Stimulated activated memory B cell treated with anti-CD40 and anti-IgM and Interleukin-4, amounts not matched to agents 10 μg/mL and 1 μg/mL and 100 μg/mL, for 72 hours (primary cell): ENCODE results near the gene RBM6.
"Not testable (repeated sequence)": the region's sequence is repeated elsewhere in the genome, so short reads cannot be mapped to it uniquely, and the experiment has no call there.

ENCODE experiments used
- ATAC-seq: fragments of 150-1000 bp; cut with Tn5 transposase; 2 replicates; pipeline ENCODE4 v1.10.0; 2021
- H3K27ac Mint-ChIP-seq: one replicate; pipeline ENCODE4 v1.8.0; 2022; ENCODE audit warnings: mild to moderate bottlenecking, mixed read lengths
- H3K27me3 Mint-ChIP-seq: one replicate; pipeline ENCODE4 v1.8.0; 2022; ENCODE audit warnings: mixed read lengths
- H3K36me3 Mint-ChIP-seq: one replicate; pipeline ENCODE4 v1.8.0; 2022; ENCODE audit warnings: mixed read lengths
- H3K4me1 Mint-ChIP-seq: one replicate; pipeline ENCODE4 v1.8.0; 2022; ENCODE audit warnings: mixed read lengths
- H3K4me3 Mint-ChIP-seq: one replicate; pipeline ENCODE4 v1.8.0; 2022; ENCODE audit warnings: mild to moderate bottlenecking, moderate library complexity, mixed read lengths
- H3K9me3 Mint-ChIP-seq: one replicate; pipeline ENCODE4 v1.8.0; 2022; ENCODE audit warnings: mixed read lengths

RBM6 gene

GRCh38 chr3:50078622-50079021 lies 138.7 kb downstream of the RBM6 start:
- Mint-ChIP-seq H3K4me1 (peaks cover 18% of the 10 kb centered on the region), H3K9me3 (no peaks in the 10 kb centered on the region), H3K27me3 (no peaks in the 10 kb centered on the region), H3K27ac (peak overlapping the region; percentile 66), H3K36me3 (peaks cover 37% of the 10 kb centered on the region), H3K4me3 (no peak overlapping the region)
- ATAC-seq: no peak

DNA sequence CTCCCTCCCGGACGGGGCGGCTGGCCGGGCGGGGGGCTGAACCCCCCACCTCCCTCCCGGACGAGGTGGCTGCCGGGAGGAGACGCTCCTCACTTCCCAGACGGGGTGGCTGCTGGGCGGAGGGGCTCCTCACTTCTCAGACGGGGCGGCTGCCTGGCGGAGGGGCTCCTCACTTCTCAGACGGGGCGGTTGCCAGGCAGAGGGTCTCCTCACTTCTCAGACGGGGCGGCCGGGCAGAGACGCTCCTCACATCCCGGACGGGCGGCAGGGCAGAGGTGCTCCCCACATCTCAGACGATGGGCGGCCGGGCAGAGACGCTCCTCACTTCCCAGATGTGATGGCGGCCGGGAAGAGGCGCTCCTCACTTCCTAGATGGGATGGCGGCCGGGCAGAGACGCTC lies 145.0 kb downstream of the RBM6 start:
- H3K27me3 Mint-ChIP-seq, ATAC-seq, H3K36me3 Mint-ChIP-seq, H3K9me3 Mint-ChIP-seq, H3K27ac Mint-ChIP-seq, H3K4me3 Mint-ChIP-seq: not testable (repeated sequence)
- H3K4me1 Mint-ChIP-seq: peaks cover 19% of the 10 kb centered on the region

DNA sequence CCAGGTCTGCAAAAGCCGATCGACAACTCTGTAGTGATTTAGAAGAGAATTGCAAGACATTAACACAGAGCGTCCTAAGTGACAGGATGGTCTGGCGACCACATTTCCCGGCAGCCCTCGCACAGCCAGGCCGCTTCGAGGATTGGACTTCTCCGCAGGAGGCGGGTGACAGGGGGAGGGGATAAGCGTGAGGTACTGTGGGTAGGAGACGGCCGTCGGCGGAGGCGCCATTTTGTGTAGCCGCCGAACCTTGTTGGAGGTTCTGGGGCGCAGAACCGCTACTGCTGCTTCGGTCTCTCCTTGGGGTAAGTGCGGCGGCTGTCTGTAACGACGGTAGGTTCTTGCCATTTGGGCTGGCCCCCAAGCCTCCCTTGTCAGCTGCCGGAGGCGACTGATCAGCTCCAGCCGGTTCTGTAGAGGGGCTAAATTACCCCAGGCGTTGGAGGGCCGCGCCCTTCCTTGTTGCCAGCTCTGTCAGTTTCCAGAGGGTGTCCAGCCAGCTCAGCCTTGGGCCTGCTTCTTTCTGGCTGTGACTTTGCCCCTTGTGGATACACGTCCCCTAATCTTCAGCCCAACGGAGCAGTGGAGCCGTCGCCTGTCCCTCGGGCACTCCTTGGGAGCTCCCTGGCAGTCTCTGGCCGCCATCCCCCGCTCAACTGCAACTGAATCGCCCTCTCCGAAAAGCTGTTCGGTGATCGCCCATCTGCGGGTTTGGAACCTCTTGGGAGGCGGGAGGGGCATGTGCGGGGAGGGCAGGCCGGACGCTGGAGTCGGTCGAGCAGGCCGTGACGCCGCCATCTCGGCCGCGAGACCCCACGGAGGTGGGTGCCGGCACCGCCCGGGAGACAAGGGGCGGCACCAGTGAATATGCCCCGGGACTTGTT lies 149.0 kb downstream of the RBM6 start, which contains the start of gene RBM5:
Gene RBM5 (plus strand): TSS at position 195 of the 884 bp plus-strand sequence. CDS start 1,516 bp downstream, outside the sequence.
- no peaks in the 10 kb centered on the region for H3K9me3 Mint-ChIP-seq
- H3K36me3 Mint-ChIP-seq: peaks cover 24% of the 10 kb centered on the region
- no peaks in the 10 kb centered on the region for H3K27me3 Mint-ChIP-seq
- peak; percentile 100 for ATAC-seq
- peak within 1 kb of the TSS; percentile 97 for H3K4me3 Mint-ChIP-seq
- H3K4me1 Mint-ChIP-seq: peaks cover 29% of the 10 kb centered on the region
- peak within 1 kb of the TSS; percentile 100 for H3K27ac Mint-ChIP-seq

DNA sequence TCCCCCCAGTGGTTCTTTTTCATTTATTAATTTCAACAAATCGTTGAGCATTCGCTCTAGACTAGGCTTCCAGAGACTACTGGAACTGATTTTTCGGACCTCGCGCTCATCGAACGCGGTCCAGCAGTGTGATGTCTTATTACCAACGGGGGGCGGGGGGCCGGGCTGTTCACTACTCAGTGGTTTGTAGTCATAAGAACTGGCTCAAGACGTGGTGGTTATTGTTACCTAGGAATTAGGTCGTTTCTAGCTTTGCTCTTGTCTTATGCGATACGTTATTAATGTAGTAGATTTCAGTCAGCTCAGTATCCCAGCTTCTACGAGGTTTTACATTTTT lies 149.6 kb downstream of the RBM6 start:
- ATAC-seq: no peak
- no peaks in the 10 kb centered on the region for H3K9me3 Mint-ChIP-seq
- H3K27ac Mint-ChIP-seq: peak overlapping the region; percentile 100
- peak overlapping the region; percentile 97 for H3K4me3 Mint-ChIP-seq
- peaks cover 29% of the 10 kb centered on the region for H3K4me1 Mint-ChIP-seq
- peaks cover 24% of the 10 kb centered on the region for H3K36me3 Mint-ChIP-seq
- no peaks in the 10 kb centered on the region for H3K27me3 Mint-ChIP-seq

GRCh38 chr3:50090984-50091383 lies 151.0 kb downstream of the RBM6 start:
- no peaks in the 10 kb centered on the region for H3K9me3 Mint-ChIP-seq
- peak overlapping the region; percentile 100 for H3K27ac Mint-ChIP-seq
- H3K36me3 Mint-ChIP-seq: peaks cover 32% of the 10 kb centered on the region
- ATAC-seq: no peak
- H3K4me3 Mint-ChIP-seq: no peak overlapping the region
- peaks cover 34% of the 10 kb centered on the region for H3K4me1 Mint-ChIP-seq
- no peaks in the 10 kb centered on the region for H3K27me3 Mint-ChIP-seq

DNA sequence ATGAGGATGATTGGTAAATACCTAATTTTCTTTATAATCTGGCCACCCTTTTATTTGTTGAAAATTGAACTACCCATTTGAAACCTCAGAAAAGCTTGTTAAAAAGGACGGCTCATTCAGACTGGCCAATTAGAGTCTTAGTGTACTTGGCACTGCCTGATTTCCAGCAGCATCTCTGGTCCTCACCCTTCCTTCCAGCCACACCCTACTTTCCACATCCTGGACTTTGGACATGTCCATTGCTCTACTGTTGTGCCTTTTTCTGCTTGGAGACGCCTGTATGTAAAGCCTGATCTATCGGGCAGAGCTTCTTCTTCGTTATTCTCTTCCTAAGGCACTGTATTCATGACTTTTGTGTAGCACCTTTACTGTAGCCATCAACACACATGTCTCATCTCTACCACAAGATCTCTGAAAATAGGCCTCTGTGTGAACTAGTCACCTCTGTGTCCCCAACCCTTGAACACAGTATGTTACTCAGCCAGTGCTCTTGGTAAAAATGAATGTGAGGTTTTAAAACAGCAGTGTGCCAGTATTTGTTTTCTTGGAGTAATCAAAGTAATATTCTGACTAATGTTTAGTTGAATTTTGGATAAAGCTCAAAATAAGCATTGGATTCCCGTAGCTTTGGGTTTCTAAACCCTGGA lies 155.5 kb downstream of the RBM6 start:
- Mint-ChIP-seq H3K27ac (peak overlapping the region; percentile 24), H3K4me3 (no peak overlapping the region), H3K9me3 (no peaks in the 10 kb centered on the region), H3K36me3 (peaks cover 62% of the 10 kb centered on the region), H3K4me1 (peaks cover 31% of the 10 kb centered on the region), H3K27me3 (no peaks in the 10 kb centered on the region)
- ATAC-seq: no peak

GRCh38 chr3:50100386-50100785 lies 160.4 kb downstream of the RBM6 start:
- Mint-ChIP-seq H3K9me3 (no peaks in the 10 kb centered on the region), H3K36me3 (peaks cover 80% of the 10 kb centered on the region), H3K27ac (no peak overlapping the region), H3K4me3 (no peak overlapping the region), H3K27me3 (no peaks in the 10 kb centered on the region), H3K4me1 (peaks cover 11% of the 10 kb centered on the region)
- no peak for ATAC-seq

- Mint-ChIP-seq H3K36me3 (peaks cover 76% of the 10 kb centered on the region), H3K4me3 (no peak overlapping the region), H3K27me3 (no peaks in the 10 kb centered on the region), H3K4me1 (peaks cover 7% of the 10 kb centered on the region), H3K27ac (no peak overlapping the region), H3K9me3 (no peaks in the 10 kb centered on the region)
- ATAC-seq: no peak
Observed at GRCh38 chr3:50100956-50101845, 161.3 kb downstream of the RBM6 start.

DNA sequence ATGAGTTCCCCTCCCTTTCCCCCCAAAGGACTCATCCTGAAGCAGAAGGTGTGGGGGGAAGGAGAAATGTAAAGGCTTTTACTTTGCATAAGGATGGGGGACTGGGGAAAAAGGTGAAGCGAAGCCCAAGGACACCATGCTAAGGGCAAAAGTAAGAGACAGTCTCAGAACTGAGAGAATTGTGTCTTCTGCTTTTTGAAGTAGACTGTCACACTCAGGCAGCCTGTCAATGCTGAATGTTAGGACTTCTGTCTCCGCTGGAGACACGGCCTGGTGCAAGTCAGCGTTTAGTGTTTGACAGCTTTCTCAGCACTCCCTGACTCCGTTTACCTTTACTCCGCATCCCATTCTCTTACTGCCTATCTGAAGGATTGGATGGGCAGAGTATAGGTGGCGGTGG lies 162.6 kb downstream of the RBM6 start:
- Mint-ChIP-seq H3K9me3 (no peaks in the 10 kb centered on the region), H3K27me3 (no peaks in the 10 kb centered on the region), H3K36me3 (peaks cover 75% of the 10 kb centered on the region), H3K4me3 (no peak overlapping the region), H3K27ac (no peak overlapping the region), H3K4me1 (no peaks in the 10 kb centered on the region)
- no peak for ATAC-seq

- Mint-ChIP-seq H3K4me3 (no peak overlapping the region), H3K4me1 (no peaks in the 10 kb centered on the region), H3K36me3 (peaks cover 67% of the 10 kb centered on the region), H3K9me3 (no peaks in the 10 kb centered on the region), H3K27ac (no peak overlapping the region), H3K27me3 (no peaks in the 10 kb centered on the region)
- ATAC-seq: no peak
Observed at GRCh38 chr3:50111757-50112156, 171.8 kb downstream of the RBM6 start.

DNA sequence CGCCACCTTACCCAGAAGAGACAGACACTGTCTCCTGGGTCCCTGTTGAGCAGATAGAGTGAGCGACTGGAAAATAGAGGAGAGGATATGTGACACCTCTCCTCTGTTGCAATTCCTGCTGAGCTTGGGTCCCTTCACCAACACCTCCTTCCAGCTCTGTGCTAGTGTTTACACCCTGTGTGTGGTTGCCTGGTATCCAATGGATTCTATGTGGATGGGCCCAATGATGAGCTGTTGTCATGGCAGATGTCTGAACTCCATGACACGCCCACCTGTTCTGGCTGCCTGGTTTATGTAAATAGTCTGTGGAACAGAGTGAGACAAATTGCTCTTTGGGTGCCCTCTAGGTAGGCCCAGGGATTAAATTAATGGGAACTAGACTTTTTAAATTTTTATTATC lies 172.5 kb downstream of the RBM6 start:
- peaks cover 67% of the 10 kb centered on the region for H3K36me3 Mint-ChIP-seq
- no peak for ATAC-seq
- no peaks in the 10 kb centered on the region for H3K27me3 Mint-ChIP-seq
- no peak overlapping the region for H3K27ac Mint-ChIP-seq
- H3K4me1 Mint-ChIP-seq: no peaks in the 10 kb centered on the region
- no peak overlapping the region for H3K4me3 Mint-ChIP-seq
- no peaks in the 10 kb centered on the region for H3K9me3 Mint-ChIP-seq

DNA sequence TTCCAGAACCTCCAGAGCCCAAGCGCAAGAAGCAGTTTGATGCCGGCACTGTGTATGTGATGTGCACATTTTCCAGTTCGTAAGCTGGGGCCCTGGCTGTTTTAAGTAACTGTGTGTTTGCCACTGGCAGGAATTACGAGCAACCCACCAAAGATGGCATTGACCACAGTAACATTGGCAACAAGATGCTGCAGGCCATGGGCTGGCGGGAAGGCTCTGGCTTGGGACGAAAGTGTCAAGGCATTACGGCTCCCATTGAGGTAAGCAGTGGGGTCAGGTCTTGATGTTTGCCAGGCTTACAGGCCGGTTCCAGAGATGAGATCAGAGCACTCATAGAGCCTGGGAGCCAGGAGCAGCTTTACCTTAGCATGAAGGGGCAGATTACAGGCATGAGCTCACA lies 177.2 kb downstream of the RBM6 start:
- Mint-ChIP-seq H3K36me3 (peaks cover 51% of the 10 kb centered on the region), H3K9me3 (no peaks in the 10 kb centered on the region), H3K4me3 (no peak overlapping the region), H3K27me3 (no peaks in the 10 kb centered on the region), H3K4me1 (no peaks in the 10 kb centered on the region), H3K27ac (no peak overlapping the region)
- ATAC-seq: no peak

- Mint-ChIP-seq H3K27me3 (no peaks in the 10 kb centered on the region), H3K4me1 (peaks cover 3% of the 10 kb centered on the region), H3K27ac (no peak overlapping the region), H3K4me3 (no peak overlapping the region), H3K9me3 (no peaks in the 10 kb centered on the region), H3K36me3 (peaks cover 48% of the 10 kb centered on the region)
- ATAC-seq: no peak
Observed at GRCh38 chr3:50118237-50118636, 178.3 kb downstream of the RBM6 start.

- H3K27ac Mint-ChIP-seq: no peak overlapping the region
- peaks cover 35% of the 10 kb centered on the region for H3K36me3 Mint-ChIP-seq
- no peaks in the 10 kb centered on the region for H3K9me3 Mint-ChIP-seq
Observed at GRCh38 chr3:50119786-50120185, 179.8 kb downstream of the RBM6 start.

GRCh38 chr3:50120364-50121071 lies 180.6 kb downstream of the RBM6 start:
- Mint-ChIP-seq H3K9me3 (no peaks in the 10 kb centered on the region), H3K27ac (no peak overlapping the region), H3K27me3 (no peaks in the 10 kb centered on the region)

More at GRCh38 chr3:50119786-50120185, 179.8 kb downstream of the RBM6 start:
- peaks cover 5% of the 10 kb centered on the region for H3K4me1 Mint-ChIP-seq
- H3K27me3 Mint-ChIP-seq: no peaks in the 10 kb centered on the region
- no peak overlapping the region for H3K4me3 Mint-ChIP-seq
- ATAC-seq: no peak

More at GRCh38 chr3:50120364-50121071, 180.6 kb downstream of the RBM6 start:
- H3K36me3 Mint-ChIP-seq: peaks cover 29% of the 10 kb centered on the region
- peaks cover 5% of the 10 kb centered on the region for H3K4me1 Mint-ChIP-seq
- ATAC-seq: no peak
- no peak overlapping the region for H3K4me3 Mint-ChIP-seq
